Choroid plexus epithelial cell (primary cell): ENCODE measurements around the gene TMEM30B.

Source experiments
- DNase-seq: peaks from one replicate; pipeline ENCODE4 v3.0.0-alpha.2; 2010; ENCODE audit warnings: low read depth
- H3K4me3 ChIP-seq: 2 replicates; pipeline ENCODE4 v1.5.1; 2011; ENCODE audit warnings: low read depth, mild to moderate bottlenecking, control low read depth, low read length, moderate library complexity
- CTCF ChIP-seq: conservative IDR thresholded peaks from 2 replicates; pipeline ENCODE4 v1.5.1; 2011; ENCODE audit warnings: low read depth, mild to moderate bottlenecking, control low read depth, inconsistent platforms, low read length, moderate library complexity

Gene TMEM30B

GRCh38 chr14:61279082-61279481 lies 2.1 kb downstream of the TMEM30B start:
- no peak for TF ChIP-seq CTCF
- no peak for DNase-seq
- no peak overlapping the region for H3K4me3 ChIP-seq

- DNase-seq: no peak
- no peak for TF ChIP-seq CTCF
- H3K4me3 ChIP-seq: no peak overlapping the region
Measured at GRCh38 chr14:61277784-61278183, 3.4 kb downstream of the TMEM30B start.

- DNase-seq: no peak
- no peak overlapping the region for H3K4me3 ChIP-seq
- TF ChIP-seq CTCF: no peak
Measured at GRCh38 chr14:61277232-61277631, 3.9 kb downstream of the TMEM30B start.

GRCh38 chr14:61271552-61271951 lies 9.6 kb downstream of the TMEM30B start:
- DNase-seq: no peak
- no peak for TF ChIP-seq CTCF

GRCh38 chr14:61270714-61271113 lies 10.4 kb downstream of the TMEM30B start:
- no peak overlapping the region for H3K4me3 ChIP-seq
- no peak for TF ChIP-seq CTCF
- no peak for DNase-seq

More at GRCh38 chr14:61271552-61271951, 9.6 kb downstream of the TMEM30B start:
- no peak overlapping the region for H3K4me3 ChIP-seq

- TF ChIP-seq CTCF: peak; percentile 77
- DNase-seq: peak; percentile 82
- H3K4me3 ChIP-seq: peak overlapping the region; percentile 58
Measured at GRCh38 chr14:61269321-61270083, 11.6 kb downstream of the TMEM30B start.

- no peak for DNase-seq
- TF ChIP-seq CTCF: no peak
- no peak overlapping the region for H3K4me3 ChIP-seq
Measured at GRCh38 chr14:61268812-61269211, 12.3 kb downstream of the TMEM30B start.
